ENCODE data around the gene RAB10.

RAB10 gene

GRCh38 chr2:26172871-26173775 lies 139.2 kb downstream of the RAB10 start, which contains the start of gene GAREM2:
TSS of gene GAREM2 (plus strand) at chr2:26173088. CDS start at chr2:26173221, 133 bp downstream.
- peak; percentile 41 for ATAC-seq
- TF ChIP-seq ZFP3 (CRISPR knock-in tag; IDR thresholded peaks at IDR 0.05) (peak; percentile 53; the same call in 1 of the 2 replicates), TCF4 (CRISPR knock-in tag; IDR thresholded peaks at IDR 0.05; ENCODE audit: borderline replicate concordance) (no peak)

DNA sequence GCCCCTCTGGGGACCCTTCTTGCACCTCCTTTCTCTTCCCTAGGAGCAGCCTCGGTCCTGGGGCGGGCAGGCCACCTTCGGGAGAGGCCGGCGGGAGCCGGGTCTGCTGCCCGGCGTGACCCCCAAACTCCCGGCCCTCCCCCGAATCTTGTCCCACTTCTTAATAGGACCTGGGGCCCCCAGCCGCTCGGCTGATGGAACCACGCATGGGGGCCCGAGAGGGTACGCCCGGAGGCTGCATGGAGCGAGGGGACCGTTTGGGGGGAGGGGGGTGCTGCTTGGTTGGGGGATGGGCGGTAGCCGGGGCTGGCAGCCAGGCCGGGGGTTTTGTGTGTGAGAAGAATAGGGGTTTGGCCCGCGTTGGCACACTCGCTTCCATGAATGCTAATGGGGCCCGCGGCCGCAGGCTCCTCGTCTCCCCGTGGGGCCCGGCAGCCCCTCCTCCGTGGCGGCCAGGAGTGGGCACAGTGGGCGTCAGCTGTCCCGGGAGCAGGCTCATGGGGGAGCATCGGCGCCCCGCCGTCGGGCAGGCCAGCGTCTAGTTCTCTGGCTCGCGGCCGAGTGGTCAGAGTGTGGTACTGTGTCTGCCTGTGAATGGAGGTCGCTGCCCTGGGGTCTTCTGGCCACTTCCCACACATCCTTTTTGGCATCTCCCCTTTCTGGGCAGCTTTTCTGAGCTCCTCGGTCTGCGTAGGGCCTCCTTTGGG lies 140.0 kb downstream of the RAB10 start:
- ATAC-seq: no peak
- TF ChIP-seq ESRRG (CRISPR knock-in tag; IDR thresholded peaks at IDR 0.05): no peak
- no peak for TF ChIP-seq CSRNP3 (CRISPR knock-in tag; IDR thresholded peaks at IDR 0.05)
- no peak for TF ChIP-seq ZC3H10 (CRISPR knock-in tag; IDR thresholded peaks at IDR 0.05)
- TF ChIP-seq ZFP3 (CRISPR knock-in tag; IDR thresholded peaks at IDR 0.05): no peak
- TF ChIP-seq, protein P1, sequence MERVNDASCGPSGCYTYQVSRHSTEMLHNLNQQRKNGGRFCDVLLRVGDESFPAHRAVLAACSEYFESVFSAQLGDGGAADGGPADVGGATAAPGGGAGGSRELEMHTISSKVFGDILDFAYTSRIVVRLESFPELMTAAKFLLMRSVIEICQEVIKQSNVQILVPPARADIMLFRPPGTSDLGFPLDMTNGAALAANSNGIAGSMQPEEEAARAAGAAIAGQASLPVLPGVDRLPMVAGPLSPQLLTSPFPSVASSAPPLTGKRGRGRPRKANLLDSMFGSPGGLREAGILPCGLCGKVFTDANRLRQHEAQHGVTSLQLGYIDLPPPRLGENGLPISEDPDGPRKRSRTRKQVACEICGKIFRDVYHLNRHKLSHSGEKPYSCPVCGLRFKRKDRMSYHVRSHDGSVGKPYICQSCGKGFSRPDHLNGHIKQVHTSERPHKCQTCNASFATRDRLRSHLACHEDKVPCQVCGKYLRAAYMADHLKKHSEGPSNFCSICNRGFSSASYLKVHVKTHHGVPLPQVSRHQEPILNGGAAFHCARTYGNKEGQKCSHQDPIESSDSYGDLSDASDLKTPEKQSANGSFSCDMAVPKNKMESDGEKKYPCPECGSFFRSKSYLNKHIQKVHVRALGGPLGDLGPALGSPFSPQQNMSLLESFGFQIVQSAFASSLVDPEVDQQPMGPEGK (CRISPR knock-in tag; IDR thresholded peaks at IDR 0.05; ENCODE audit: borderline replicate concordance): no peak

DNA sequence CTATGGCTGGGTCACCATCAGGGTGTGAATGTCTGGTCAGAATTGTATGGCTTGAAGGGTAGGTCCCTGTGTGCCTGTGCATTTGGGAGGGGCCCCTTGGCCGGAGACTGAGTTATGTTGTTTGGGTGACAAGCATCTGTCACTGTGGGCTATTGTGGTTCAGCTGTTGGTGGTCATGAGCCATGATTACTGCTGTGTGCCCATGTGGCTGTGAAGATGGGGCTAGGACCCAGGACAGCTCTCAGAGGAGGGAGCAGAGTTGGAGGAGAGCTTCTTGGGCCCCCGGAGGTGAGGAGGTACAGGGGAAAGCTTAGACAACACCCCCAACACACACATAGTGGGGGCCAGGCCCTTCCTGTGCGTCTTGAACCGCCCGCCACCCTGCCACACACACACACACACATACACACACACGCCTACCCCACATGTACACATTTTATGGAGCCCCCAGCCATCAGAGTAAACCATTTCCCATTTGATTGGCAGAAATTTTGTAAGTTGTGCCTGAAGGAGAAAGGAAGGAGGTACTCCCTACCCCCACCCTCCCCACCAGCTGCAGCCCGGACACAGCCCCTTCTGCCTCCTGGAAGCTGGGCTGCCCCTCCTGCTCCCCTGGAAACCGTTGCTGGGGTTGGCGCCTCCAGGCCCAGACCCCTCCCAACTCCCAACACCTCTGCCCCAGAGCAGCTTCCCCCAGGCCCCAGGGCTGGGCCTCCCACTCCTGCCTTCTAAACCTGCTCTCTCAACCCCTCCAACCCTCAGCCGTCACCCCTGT lies 141.0 kb downstream of the RAB10 start:
- TF ChIP-seq ZFP3 (CRISPR knock-in tag; IDR thresholded peaks at IDR 0.05): no peak
- TF ChIP-seq ZNF8 (CRISPR knock-in tag; IDR thresholded peaks at IDR 0.05): no peak
- TF ChIP-seq CSDC2 (CRISPR knock-in tag; IDR thresholded peaks at IDR 0.05): no peak
- TF ChIP-seq, protein P1 (CRISPR knock-in tag; IDR thresholded peaks at IDR 0.05; ENCODE audit: borderline replicate concordance): no peak
- no peak for TF ChIP-seq OSR1 (CRISPR knock-in tag; IDR thresholded peaks at IDR 0.05)
- no peak for TF ChIP-seq ZC3H10 (CRISPR knock-in tag; IDR thresholded peaks at IDR 0.05)
- TF ChIP-seq GLIS3 (CRISPR knock-in tag; IDR thresholded peaks at IDR 0.05): no peak
- no peak for TF ChIP-seq SNAI2 (CRISPR knock-in tag; IDR thresholded peaks at IDR 0.05)
- no peak for TF ChIP-seq PPARA (CRISPR knock-in tag; IDR thresholded peaks at IDR 0.05; ENCODE audit: borderline replicate concordance)
- TF ChIP-seq ZNF70 (CRISPR knock-in tag; IDR thresholded peaks at IDR 0.05): no peak
- TF ChIP-seq TCF4 (CRISPR knock-in tag; IDR thresholded peaks at IDR 0.05; ENCODE audit: borderline replicate concordance): no peak
- no peak for TF ChIP-seq ISL1 (CRISPR knock-in tag; IDR thresholded peaks at IDR 0.05)
- no peak for TF ChIP-seq CSRNP3 (CRISPR knock-in tag; IDR thresholded peaks at IDR 0.05)
- no peak for TF ChIP-seq BACH2 (CRISPR knock-in tag; IDR thresholded peaks at IDR 0.05; ENCODE audit: borderline replicate concordance)
- no peak for TF ChIP-seq ESRRG (CRISPR knock-in tag; IDR thresholded peaks at IDR 0.05)
- ATAC-seq: no peak

DNA sequence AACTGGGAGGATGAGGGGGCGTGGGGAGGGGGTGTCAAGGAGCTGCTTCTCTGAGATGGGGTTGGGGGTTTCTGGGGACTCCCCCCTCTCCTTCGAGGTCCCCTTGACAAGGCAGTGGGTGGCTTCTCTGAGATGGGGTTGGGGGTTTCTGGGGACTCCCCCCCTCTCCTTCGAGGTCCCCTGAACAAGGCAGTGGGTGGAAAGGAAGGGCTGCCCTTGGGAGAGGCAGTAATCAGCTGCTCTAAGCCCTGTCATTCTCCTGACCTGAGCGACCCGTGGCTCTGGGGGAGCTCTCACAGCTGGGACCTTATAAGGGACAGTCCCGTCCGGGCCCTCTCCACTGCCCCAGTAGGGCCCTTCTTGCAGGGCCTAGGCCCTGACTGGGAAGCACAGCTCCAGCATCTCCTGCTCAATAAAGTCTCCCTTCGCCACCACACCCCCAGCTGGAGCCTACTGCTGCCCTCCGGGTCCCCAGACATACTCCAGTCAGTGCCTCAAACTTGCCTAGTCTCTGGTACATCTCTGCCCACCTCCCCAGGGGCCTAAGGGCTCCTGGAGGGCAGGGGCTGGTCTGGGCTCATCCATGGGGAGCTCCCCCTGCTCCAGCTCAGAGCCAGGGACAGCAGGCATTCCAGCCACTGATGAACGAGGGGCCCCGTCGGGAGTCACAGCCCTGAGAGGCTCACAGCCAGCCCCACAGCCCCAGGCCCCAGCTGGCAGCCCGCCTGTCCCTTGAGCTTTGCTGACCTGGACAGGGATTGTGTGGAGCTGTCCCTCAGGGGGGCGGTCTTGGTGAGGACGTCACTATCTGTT lies 141.8 kb downstream of the RAB10 start:
- ATAC-seq: no peak
- TF ChIP-seq ISL1 (CRISPR knock-in tag; IDR thresholded peaks at IDR 0.05) (no peak), OSR1 (CRISPR knock-in tag; IDR thresholded peaks at IDR 0.05) (no peak), CSDC2 (CRISPR knock-in tag; IDR thresholded peaks at IDR 0.05) (no peak), ZFP30 (CRISPR knock-in tag; IDR thresholded peaks at IDR 0.05) (no peak), SNAI2 (CRISPR knock-in tag; IDR thresholded peaks at IDR 0.05) (no peak), ZC3H10 (CRISPR knock-in tag; IDR thresholded peaks at IDR 0.05) (no peak), PPARA (CRISPR knock-in tag; IDR thresholded peaks at IDR 0.05; ENCODE audit: borderline replicate concordance) (no peak), RARB (CRISPR knock-in tag; IDR thresholded peaks at IDR 0.05) (no peak), TOX (CRISPR knock-in tag; IDR thresholded peaks at IDR 0.05; ENCODE audit: borderline replicate concordance) (no peak), BACH2 (CRISPR knock-in tag; IDR thresholded peaks at IDR 0.05; ENCODE audit: borderline replicate concordance) (no peak), ZNF8 (CRISPR knock-in tag; IDR thresholded peaks at IDR 0.05) (no peak), ZNF565 (CRISPR knock-in tag; conservative IDR thresholded peaks at IDR 0.05; ENCODE audit: low read depth) (no peak), ESRRG (CRISPR knock-in tag; IDR thresholded peaks at IDR 0.05) (no peak), CSRNP3 (CRISPR knock-in tag; IDR thresholded peaks at IDR 0.05) (no peak)
- TF ChIP-seq, protein P1 (CRISPR knock-in tag; IDR thresholded peaks at IDR 0.05; ENCODE audit: borderline replicate concordance): no peak

Measured in SK-N-SH treated with all-trans-retinoic acid at 6 μM for 48 hours (cell line).